ENCODE data around the gene VWA3A. TPM values are rescaled to one million over a fixed set of nuclear protein-coding genes. Genes with fewer than 3 reads are reported as not detected.

Gene VWA3A
- total RNA-seq, 1 donor from 2014 or later = not detected

DNA sequence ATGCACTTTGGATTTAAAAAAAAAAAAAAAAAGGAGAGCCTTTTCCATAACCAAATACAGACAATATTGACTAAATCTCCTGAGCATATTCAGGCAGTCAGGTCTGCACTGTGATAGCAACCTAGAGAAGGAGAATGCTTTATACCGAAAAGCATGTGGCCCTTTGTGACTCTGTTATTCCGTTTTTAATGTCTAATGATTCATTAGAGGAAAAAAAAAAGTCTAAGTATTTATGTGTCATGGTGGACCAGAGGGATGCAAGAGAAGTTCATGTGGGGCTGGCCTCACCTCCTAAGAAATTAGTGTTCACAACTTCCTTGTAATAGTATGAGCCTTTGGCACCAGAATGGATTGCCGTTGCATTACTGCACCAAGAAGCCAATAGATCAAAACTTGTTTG lies 11.3 kb upstream of the VWA3A start:
- TF ChIP-seq, protein P1, sequence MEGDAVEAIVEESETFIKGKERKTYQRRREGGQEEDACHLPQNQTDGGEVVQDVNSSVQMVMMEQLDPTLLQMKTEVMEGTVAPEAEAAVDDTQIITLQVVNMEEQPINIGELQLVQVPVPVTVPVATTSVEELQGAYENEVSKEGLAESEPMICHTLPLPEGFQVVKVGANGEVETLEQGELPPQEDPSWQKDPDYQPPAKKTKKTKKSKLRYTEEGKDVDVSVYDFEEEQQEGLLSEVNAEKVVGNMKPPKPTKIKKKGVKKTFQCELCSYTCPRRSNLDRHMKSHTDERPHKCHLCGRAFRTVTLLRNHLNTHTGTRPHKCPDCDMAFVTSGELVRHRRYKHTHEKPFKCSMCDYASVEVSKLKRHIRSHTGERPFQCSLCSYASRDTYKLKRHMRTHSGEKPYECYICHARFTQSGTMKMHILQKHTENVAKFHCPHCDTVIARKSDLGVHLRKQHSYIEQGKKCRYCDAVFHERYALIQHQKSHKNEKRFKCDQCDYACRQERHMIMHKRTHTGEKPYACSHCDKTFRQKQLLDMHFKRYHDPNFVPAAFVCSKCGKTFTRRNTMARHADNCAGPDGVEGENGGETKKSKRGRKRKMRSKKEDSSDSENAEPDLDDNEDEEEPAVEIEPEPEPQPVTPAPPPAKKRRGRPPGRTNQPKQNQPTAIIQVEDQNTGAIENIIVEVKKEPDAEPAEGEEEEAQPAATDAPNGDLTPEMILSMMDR (IDR thresholded peaks at IDR 0.05; ENCODE audit: insufficient read depth, low read depth, low read length) = no peak
- TF ChIP-seq EZH2 (IDR thresholded peaks at IDR 0.05; ENCODE audit: insufficient read depth, low read length) = no peak
- FAIRE-seq = no peak
- H3K27ac ChIP-seq (ENCODE audit: low read depth, low read length) = no peak overlapping the region
- H3K27me3 ChIP-seq (ENCODE audit: insufficient read depth, low read length) = no peaks in the 10 kb centered on the region
- Mint-ChIP-seq H3K4me1 (ENCODE audit: low read depth, unreplicated experiment) (no peaks in the 10 kb centered on the region), H3K4me3 (ENCODE audit: unreplicated experiment) (no peak overlapping the region), H3K27me3 (ENCODE audit: low read depth, unreplicated experiment) (no peaks in the 10 kb centered on the region), H3K36me3 (ENCODE audit: low read depth, unreplicated experiment) (no peaks in the 10 kb centered on the region), H3K9me3 (ENCODE audit: unreplicated experiment) (no peaks in the 10 kb centered on the region), H3K27ac (ENCODE audit: unreplicated experiment) (no peak overlapping the region)
- no peaks in the 10 kb centered on the region for H3K9me3 ChIP-seq (ENCODE audit: insufficient read depth, low read depth, low read length)
- H3K4me3 ChIP-seq (ENCODE audit: insufficient read depth, low read depth, low read length) = no peak overlapping the region
- H3K9ac ChIP-seq (ENCODE audit: low read length) = no peak overlapping the region
- no peak overlapping the region for H3K4me2 ChIP-seq (ENCODE audit: low read length)
- H3K36me3 ChIP-seq (ENCODE audit: insufficient read depth, low read length) = peaks cover 7% of the 10 kb centered on the region
- peaks cover 11% of the 10 kb centered on the region for H4K20me1 ChIP-seq (ENCODE audit: insufficient read depth, low read length)
- H3K79me2 ChIP-seq (ENCODE audit: insufficient read depth, low read length) = no peaks in the 10 kb centered on the region
- H2AFZ ChIP-seq (ENCODE audit: low read depth, low read length) = no peak overlapping the region
- no peaks in the 10 kb centered on the region for H3K4me1 ChIP-seq (ENCODE audit: insufficient read depth, low read length)
- no peak for DNase-seq (ENCODE audit: low read depth)

DNA sequence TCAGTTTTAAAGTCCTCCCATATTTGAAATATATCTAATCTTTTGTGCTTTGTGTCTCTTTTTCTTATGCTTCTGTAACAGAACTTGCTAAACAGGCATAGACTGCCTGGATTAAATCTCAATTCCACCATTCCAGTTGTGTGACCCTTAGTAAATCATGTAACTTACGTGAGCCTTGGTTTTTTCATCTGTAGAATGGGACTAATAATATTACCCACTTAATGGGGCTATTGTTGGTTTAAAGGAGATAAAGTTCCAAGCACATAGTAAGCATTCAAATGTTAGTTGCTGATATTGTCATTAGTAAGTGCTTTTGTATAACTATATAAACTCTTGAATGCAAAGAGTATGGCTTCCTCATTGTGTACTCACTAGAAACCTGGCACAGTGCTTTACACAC lies 5.9 kb upstream of the VWA3A start:
- H3K27me3 ChIP-seq (ENCODE audit: insufficient read depth, low read length) = no peaks in the 10 kb centered on the region
- H3K4me2 ChIP-seq (ENCODE audit: low read length) = no peak overlapping the region
- H3K79me2 ChIP-seq (ENCODE audit: insufficient read depth, low read length) = no peaks in the 10 kb centered on the region
- H3K36me3 ChIP-seq (ENCODE audit: insufficient read depth, low read length) = peaks cover 5% of the 10 kb centered on the region
- no peak for FAIRE-seq
- H3K36me3 Mint-ChIP-seq (ENCODE audit: low read depth, unreplicated experiment) = peaks cover 2% of the 10 kb centered on the region
- no peaks in the 10 kb centered on the region for H3K27me3 Mint-ChIP-seq (ENCODE audit: low read depth, unreplicated experiment)
- no peaks in the 10 kb centered on the region for H3K4me1 Mint-ChIP-seq (ENCODE audit: low read depth, unreplicated experiment)
- no peak overlapping the region for H3K9ac ChIP-seq (ENCODE audit: low read length)
- H3K9me3 ChIP-seq (ENCODE audit: insufficient read depth, low read depth, low read length) = no peaks in the 10 kb centered on the region
- no peak overlapping the region for H2AFZ ChIP-seq (ENCODE audit: low read depth, low read length)
- H3K27ac Mint-ChIP-seq (ENCODE audit: unreplicated experiment) = no peak overlapping the region
- no peak for DNase-seq (ENCODE audit: low read depth)
- no peaks in the 10 kb centered on the region for H3K4me1 ChIP-seq (ENCODE audit: insufficient read depth, low read length)
- H3K27ac ChIP-seq (ENCODE audit: low read depth, low read length) = no peak overlapping the region
- H3K4me3 ChIP-seq (ENCODE audit: insufficient read depth, low read depth, low read length) = no peak overlapping the region
- H4K20me1 ChIP-seq (ENCODE audit: insufficient read depth, low read length) = peaks cover 8% of the 10 kb centered on the region
- no peaks in the 10 kb centered on the region for H3K9me3 Mint-ChIP-seq (ENCODE audit: unreplicated experiment)
- H3K4me3 Mint-ChIP-seq (ENCODE audit: unreplicated experiment) = no peak overlapping the region
- TF ChIP-seq, protein P1 (IDR thresholded peaks at IDR 0.05; ENCODE audit: insufficient read depth, low read depth, low read length) = no peak
- TF ChIP-seq EZH2 (IDR thresholded peaks at IDR 0.05; ENCODE audit: insufficient read depth, low read length) = no peak

DNA sequence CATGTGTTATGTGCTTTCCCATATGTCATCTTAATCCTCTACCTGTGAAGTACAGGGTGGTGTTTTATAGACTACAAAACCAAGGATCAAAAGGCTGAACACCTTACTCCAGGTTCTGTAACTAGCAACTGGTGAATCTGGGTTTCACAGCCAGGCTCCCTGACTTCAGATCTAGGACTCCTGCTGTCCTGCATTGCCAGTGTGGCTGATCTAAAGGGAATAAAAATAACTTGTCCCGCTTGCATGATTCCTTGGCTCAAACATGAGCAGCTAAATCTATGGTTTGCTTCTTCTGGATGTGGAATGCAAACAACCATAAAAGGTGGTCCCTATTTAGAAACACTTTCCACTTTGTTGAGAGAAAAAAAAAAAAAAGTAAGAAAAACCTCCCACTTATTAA lies 3.7 kb upstream of the VWA3A start:
- H4K20me1 ChIP-seq (ENCODE audit: insufficient read depth, low read length) = no peaks in the 10 kb centered on the region
- H3K9ac ChIP-seq (ENCODE audit: low read length) = no peak overlapping the region
- no peak overlapping the region for H2AFZ ChIP-seq (ENCODE audit: low read depth, low read length)
- no peak overlapping the region for H3K4me2 ChIP-seq (ENCODE audit: low read length)
- Mint-ChIP-seq H3K9me3 (ENCODE audit: unreplicated experiment) (no peaks in the 10 kb centered on the region), H3K27ac (ENCODE audit: unreplicated experiment) (no peak overlapping the region), H3K4me1 (ENCODE audit: low read depth, unreplicated experiment) (peaks cover 8% of the 10 kb centered on the region), H3K36me3 (ENCODE audit: low read depth, unreplicated experiment) (peaks cover 2% of the 10 kb centered on the region), H3K4me3 (ENCODE audit: unreplicated experiment) (no peak overlapping the region), H3K27me3 (ENCODE audit: low read depth, unreplicated experiment) (no peaks in the 10 kb centered on the region)
- H3K9me3 ChIP-seq (ENCODE audit: insufficient read depth, low read depth, low read length) = no peaks in the 10 kb centered on the region
- H3K36me3 ChIP-seq (ENCODE audit: insufficient read depth, low read length) = peaks cover 2% of the 10 kb centered on the region
- peaks cover 4% of the 10 kb centered on the region for H3K4me1 ChIP-seq (ENCODE audit: insufficient read depth, low read length)
- DNase-seq (ENCODE audit: low read depth) = no peak
- FAIRE-seq = no peak
- TF ChIP-seq EZH2 (IDR thresholded peaks at IDR 0.05; ENCODE audit: insufficient read depth, low read length) = no peak
- H3K79me2 ChIP-seq (ENCODE audit: insufficient read depth, low read length) = no peaks in the 10 kb centered on the region
- H3K4me3 ChIP-seq (ENCODE audit: insufficient read depth, low read depth, low read length) = no peak overlapping the region
- peaks cover 4% of the 10 kb centered on the region for H3K27me3 ChIP-seq (ENCODE audit: insufficient read depth, low read length)
- no peak overlapping the region for H3K27ac ChIP-seq (ENCODE audit: low read depth, low read length)
